IPS DF 6.9 (cell line): ENCODE results near the gene KIF6.
"Not testable (repeated sequence)": the region's sequence is repeated elsewhere in the genome, so short reads cannot be mapped to it uniquely, and the experiment has no call there.

Source experiments
- DNase-seq: peaks from one replicate; pipeline ENCODE4 v3.0.0-alpha.2; 2013; ENCODE audit warnings: low read depth, low spot score
- H3K27ac ChIP-seq: one replicate; pipeline ENCODE4 v1.5.1; 2013; ENCODE audit warnings: low read length, control low read depth
- H3K27me3 ChIP-seq: 2 replicates; pipeline ENCODE4 v1.6.1; 2013; ENCODE audit warnings: mild to moderate bottlenecking, low read length; ENCODE audit not compliant: control insufficient read depth, insufficient read depth
- H3K36me3 ChIP-seq: 2 replicates; pipeline ENCODE4 v1.6.1; 2013; ENCODE audit warnings: low read length; ENCODE audit not compliant: control insufficient read depth, insufficient read depth
- H3K4me1 ChIP-seq: 2 replicates; pipeline ENCODE4 v1.6.1; 2013; ENCODE audit warnings: low read length; ENCODE audit not compliant: control insufficient read depth, insufficient read depth
- H3K4me3 ChIP-seq: 2 replicates; pipeline ENCODE4 v1.5.1; 2013; ENCODE audit warnings: mild to moderate bottlenecking, low read length
- H3K9me3 ChIP-seq: 2 replicates; pipeline ENCODE4 v1.6.1; 2013; ENCODE audit warnings: low read length, inconsistent platforms; ENCODE audit not compliant: control insufficient read depth, insufficient read depth
- WGBS: extraction: QIAGEN DNeasy Blood & Tissue Kit; methylation state at CpG from one replicate; pipeline ENCODE4 v1.1.7; 2013; ENCODE audit warnings: mixed read lengths, missing lambda C conversion rate; ENCODE audit not compliant: insufficient read length, insufficient coverage; 5-methylcytosine and 5-hydroxymethylcytosine counted together

The KIF6 gene

DNA sequence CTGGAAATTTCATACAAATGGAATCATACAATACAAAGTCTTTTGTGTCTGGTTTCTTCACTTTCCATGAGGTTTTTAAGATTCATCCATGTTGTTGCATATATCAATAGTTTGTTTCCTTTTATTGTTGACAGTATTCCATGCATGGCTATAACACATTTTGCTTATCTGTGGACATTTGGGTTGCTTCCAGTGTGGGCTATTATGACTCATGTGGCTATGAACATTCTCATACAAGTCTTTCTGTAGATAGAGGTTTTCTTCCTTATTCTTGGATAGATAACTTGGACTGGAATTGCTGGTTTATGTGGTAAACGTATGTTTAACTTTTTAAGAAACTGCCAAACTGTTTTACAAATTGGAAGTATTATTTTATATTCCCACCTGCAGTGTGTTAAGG lies 30.0 kb upstream of the KIF6 start:
- DNase-seq = no peak
- WGBS = no CpG with 5 or more reads among the region's 1 CpG

DNA sequence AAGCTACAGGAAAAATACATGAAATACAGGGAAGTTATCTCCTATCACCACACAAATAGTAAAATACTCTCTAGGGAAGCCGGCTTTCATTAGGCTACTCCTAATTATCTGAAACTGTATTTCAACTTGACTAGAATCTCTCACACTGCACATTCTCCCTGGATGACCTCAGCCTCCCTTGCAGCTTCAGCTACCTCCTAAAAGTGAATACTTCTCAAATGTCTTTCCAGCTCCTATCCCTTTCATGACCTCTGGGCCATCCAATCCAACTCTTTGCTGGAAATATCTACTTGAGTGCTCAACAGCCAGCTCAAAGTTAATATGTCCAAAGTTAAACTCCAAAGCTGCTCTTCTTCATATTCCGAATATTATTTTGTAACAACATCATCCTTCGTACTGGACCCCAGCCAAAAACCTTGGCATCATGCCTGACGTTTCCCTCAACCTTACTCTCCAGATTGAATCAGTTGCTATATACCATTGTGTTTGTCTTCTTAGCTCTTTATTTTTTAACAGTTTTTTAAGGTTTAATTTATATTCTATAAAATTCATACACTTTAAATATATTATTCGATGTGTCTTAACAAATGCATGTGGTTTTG lies 29.4 kb upstream of the KIF6 start:
- Histone ChIP-seq H3K4me1 (no peaks in the 10 kb centered on the region), H3K36me3 (no peaks in the 10 kb centered on the region), H3K27ac (no peak overlapping the region), H3K4me3 (no peak overlapping the region), H3K9me3 (no peaks in the 10 kb centered on the region), H3K27me3 (no peaks in the 10 kb centered on the region)
- WGBS = no CpG with 5 or more reads among the region's 5 CpGs
- DNase-seq = no peak

More for the DNA sequence above, 30.0 kb upstream of the KIF6 start:
- H3K4me3 ChIP-seq = no peak overlapping the region
- H3K9me3 ChIP-seq = no peaks in the 10 kb centered on the region
- no peak overlapping the region for H3K27ac ChIP-seq
- H3K27me3 ChIP-seq = no peaks in the 10 kb centered on the region
- no peaks in the 10 kb centered on the region for H3K4me1 ChIP-seq
- no peaks in the 10 kb centered on the region for H3K36me3 ChIP-seq

GRCh38 chr6:39753725-39754045 lies 28.5 kb upstream of the KIF6 start:
- H3K9me3 ChIP-seq = no peaks in the 10 kb centered on the region
- WGBS = no CpG with 5 or more reads among the region's 3 CpGs
- no peak for DNase-seq
- H3K4me1 ChIP-seq = no peaks in the 10 kb centered on the region
- H3K4me3 ChIP-seq = no peak overlapping the region
- H3K27me3 ChIP-seq = no peaks in the 10 kb centered on the region
- H3K36me3 ChIP-seq = no peaks in the 10 kb centered on the region
- no peak overlapping the region for H3K27ac ChIP-seq

- Histone ChIP-seq H3K4me1 (no peaks in the 10 kb centered on the region), H3K9me3 (no peaks in the 10 kb centered on the region), H3K4me3 (no peak overlapping the region), H3K27ac (no peak overlapping the region), H3K36me3 (no peaks in the 10 kb centered on the region), H3K27me3 (no peaks in the 10 kb centered on the region)
- DNase-seq = no peak
- no CpG with 5 or more reads among the region's 12 CpGs for WGBS
Observed at GRCh38 chr6:39752835-39753724, 27.9 kb upstream of the KIF6 start.

- Histone ChIP-seq H3K9me3 (no peaks in the 10 kb centered on the region), H3K4me1 (no peaks in the 10 kb centered on the region), H3K36me3 (no peaks in the 10 kb centered on the region), H3K27ac (no peak overlapping the region), H3K4me3 (no peak overlapping the region), H3K27me3 (no peaks in the 10 kb centered on the region)
- WGBS = no CpG with 5 or more reads among the region's 3 CpGs
- DNase-seq = no peak
Observed at GRCh38 chr6:39746795-39747194, 21.6 kb upstream of the KIF6 start.

DNA sequence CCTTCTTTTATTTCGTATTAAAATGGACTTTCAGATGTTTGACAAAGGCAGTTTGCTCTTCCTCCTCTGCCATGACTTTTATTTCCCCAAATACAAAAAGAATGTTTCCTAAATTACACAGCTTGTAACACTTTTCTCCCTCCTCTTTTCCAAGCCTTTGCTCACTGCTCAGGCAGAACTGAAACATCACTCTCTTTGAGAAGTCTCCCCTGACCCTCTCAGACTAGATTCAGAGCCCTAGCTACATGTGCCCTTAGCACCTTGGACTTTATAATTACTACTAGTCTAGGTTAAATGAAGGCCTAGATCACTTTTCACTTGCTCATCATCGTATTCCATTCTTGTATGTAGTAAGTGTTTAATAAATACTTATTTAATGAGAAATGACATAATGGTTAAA lies 8.5 kb upstream of the KIF6 start:
- no peaks in the 10 kb centered on the region for H3K27me3 ChIP-seq
- no peak overlapping the region for H3K4me3 ChIP-seq
- H3K4me1 ChIP-seq = peaks cover 1% of the 10 kb centered on the region; the same call in 1 of the 2 replicates
- no peak for DNase-seq
- H3K27ac ChIP-seq = no peak overlapping the region
- WGBS = no CpG with 5 or more reads among the region's 2 CpGs
- H3K9me3 ChIP-seq = no peaks in the 10 kb centered on the region; the same call in 1 of the 2 replicates
- H3K36me3 ChIP-seq = no peaks in the 10 kb centered on the region

DNA sequence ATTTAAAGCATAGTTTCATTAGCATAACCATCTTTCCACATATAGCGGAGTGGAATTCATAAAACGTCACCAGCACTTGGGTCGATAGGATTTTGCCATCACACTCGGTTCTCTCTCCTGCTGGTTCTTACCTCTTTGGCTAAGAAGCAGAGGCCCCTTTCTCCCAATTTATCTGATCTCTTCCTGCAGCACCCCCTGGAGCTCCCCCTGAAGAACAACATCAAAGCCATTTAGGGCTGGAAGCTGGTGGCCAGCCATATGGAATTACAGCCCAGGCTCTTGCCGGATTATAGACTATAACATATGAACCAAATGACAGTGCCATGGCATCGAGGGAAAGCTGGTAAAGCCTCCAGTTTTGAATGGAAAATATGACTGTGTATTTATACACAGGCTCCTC lies 6.4 kb upstream of the KIF6 start:
- Histone ChIP-seq H3K27ac (no peak overlapping the region), H3K4me3 (no peak overlapping the region), H3K36me3 (no peaks in the 10 kb centered on the region), H3K4me1 (peaks cover 1% of the 10 kb centered on the region; the same call in 1 of the 2 replicates), H3K27me3 (no peaks in the 10 kb centered on the region), H3K9me3 (no peaks in the 10 kb centered on the region; the same call in 1 of the 2 replicates)
- no CpG with 5 or more reads among the region's 6 CpGs for WGBS
- no peak for DNase-seq

DNA sequence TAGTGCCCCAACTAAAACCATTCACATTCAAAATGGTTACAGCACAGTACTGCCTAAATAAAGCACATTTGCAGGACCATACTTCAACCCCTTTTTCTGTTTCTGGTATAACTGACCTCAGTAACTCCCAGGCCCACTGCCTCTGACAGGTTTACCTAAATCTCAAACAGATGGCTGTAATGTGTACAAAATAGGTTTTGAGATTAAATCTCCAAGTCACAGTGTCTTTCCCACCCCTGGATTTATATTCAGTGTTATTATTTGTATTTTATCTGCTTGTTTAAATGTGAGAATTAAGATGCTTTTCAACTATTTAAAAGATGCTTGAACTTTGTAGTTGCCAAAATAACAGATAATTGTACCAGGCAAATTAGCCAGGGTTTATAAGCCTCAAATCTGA lies 4.7 kb upstream of the KIF6 start:
- Histone ChIP-seq H3K27me3 (no peaks in the 10 kb centered on the region), H3K27ac (no peak overlapping the region), H3K4me1 (peaks cover 1% of the 10 kb centered on the region; the same call in 1 of the 2 replicates), H3K4me3 (no peak overlapping the region), H3K9me3 (no peaks in the 10 kb centered on the region), H3K36me3 (no peaks in the 10 kb centered on the region)
- no peak for DNase-seq

- Histone ChIP-seq H3K27me3 (no peaks in the 10 kb centered on the region), H3K9me3 (no peaks in the 10 kb centered on the region), H3K27ac (no peak overlapping the region), H3K36me3 (no peaks in the 10 kb centered on the region), H3K4me1 (no peaks in the 10 kb centered on the region), H3K4me3 (no peak overlapping the region)
- DNase-seq = no peak
- WGBS = no CpG with 5 or more reads among the region's 14 CpGs
Observed at GRCh38 chr6:39725632-39725997, 407 bp upstream of the KIF6 start.

GRCh38 chr6:39723350-39723749 lies 1.9 kb downstream of the KIF6 start:
- H3K9me3 ChIP-seq, H3K36me3 ChIP-seq, H3K27me3 ChIP-seq, H3K4me3 ChIP-seq, H3K4me1 ChIP-seq, H3K27ac ChIP-seq, DNase-seq: not testable (repeated sequence)
- WGBS = no CpG with 5 or more reads among the region's 4 CpGs

- H3K4me1 ChIP-seq = peaks cover 1% of the 10 kb centered on the region; the same call in 1 of the 2 replicates
- no peaks in the 10 kb centered on the region for H3K27me3 ChIP-seq
- no peak overlapping the region for H3K27ac ChIP-seq
- H3K36me3 ChIP-seq = no peaks in the 10 kb centered on the region
- no peak for DNase-seq
- no peak overlapping the region for H3K4me3 ChIP-seq
- H3K9me3 ChIP-seq = no peaks in the 10 kb centered on the region
Observed at GRCh38 chr6:39714802-39715201, 10.4 kb downstream of the KIF6 start.
